ENCODE results near the gene RASSF3.

DNA sequence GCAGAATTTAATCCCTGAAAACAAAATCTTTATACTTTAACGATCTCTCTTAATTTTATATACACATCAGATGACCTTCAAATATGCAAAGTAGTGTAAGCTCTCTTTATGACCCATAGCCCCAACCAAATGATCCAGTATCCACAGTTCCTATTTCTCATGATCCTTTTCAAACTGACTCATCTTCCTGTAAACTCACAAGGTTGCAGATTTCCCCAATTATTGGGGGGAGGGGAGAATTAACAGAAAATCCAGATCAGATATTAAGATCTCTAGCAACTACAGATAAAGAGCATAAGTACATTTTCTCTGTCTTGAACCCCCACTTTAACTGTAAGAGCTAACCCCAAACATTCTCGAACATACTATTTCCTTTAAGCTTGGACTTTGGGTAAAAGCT lies 136.4 kb downstream of the RASSF3 start:
- TF ChIP-seq, protein P1, sequence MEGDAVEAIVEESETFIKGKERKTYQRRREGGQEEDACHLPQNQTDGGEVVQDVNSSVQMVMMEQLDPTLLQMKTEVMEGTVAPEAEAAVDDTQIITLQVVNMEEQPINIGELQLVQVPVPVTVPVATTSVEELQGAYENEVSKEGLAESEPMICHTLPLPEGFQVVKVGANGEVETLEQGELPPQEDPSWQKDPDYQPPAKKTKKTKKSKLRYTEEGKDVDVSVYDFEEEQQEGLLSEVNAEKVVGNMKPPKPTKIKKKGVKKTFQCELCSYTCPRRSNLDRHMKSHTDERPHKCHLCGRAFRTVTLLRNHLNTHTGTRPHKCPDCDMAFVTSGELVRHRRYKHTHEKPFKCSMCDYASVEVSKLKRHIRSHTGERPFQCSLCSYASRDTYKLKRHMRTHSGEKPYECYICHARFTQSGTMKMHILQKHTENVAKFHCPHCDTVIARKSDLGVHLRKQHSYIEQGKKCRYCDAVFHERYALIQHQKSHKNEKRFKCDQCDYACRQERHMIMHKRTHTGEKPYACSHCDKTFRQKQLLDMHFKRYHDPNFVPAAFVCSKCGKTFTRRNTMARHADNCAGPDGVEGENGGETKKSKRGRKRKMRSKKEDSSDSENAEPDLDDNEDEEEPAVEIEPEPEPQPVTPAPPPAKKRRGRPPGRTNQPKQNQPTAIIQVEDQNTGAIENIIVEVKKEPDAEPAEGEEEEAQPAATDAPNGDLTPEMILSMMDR (IDR thresholded peaks at IDR 0.05; ENCODE audit: low read depth, low read length), result no peak
- no peak for TF ChIP-seq EZH2phosphoT487 (IDR thresholded peaks at IDR 0.05; ENCODE audit: low read depth)

Measured in OCI-LY3 (cell line).